ENCODE measurements around the gene AHI1.

DNA sequence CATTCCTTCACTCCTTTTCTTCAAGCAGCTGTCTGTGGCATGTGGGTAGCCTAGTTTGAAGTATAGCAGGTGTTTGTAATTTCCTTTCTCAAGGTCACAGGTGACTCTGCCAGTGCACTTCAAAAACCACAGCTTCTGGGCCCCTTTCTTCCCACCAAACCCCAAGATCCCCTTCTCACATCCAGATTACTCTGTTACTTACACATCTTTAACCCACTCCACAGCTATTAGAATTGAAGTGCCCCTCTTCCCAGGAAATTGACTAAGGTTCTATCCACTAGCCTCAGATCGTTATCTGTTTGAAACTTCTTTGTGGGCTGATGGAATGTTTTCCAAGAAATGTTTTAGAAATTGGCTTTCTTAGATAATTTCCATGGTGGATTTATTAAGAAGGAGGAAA lies 150.8 kb downstream of the AHI1 start:
- TF ChIP-seq, protein P1, sequence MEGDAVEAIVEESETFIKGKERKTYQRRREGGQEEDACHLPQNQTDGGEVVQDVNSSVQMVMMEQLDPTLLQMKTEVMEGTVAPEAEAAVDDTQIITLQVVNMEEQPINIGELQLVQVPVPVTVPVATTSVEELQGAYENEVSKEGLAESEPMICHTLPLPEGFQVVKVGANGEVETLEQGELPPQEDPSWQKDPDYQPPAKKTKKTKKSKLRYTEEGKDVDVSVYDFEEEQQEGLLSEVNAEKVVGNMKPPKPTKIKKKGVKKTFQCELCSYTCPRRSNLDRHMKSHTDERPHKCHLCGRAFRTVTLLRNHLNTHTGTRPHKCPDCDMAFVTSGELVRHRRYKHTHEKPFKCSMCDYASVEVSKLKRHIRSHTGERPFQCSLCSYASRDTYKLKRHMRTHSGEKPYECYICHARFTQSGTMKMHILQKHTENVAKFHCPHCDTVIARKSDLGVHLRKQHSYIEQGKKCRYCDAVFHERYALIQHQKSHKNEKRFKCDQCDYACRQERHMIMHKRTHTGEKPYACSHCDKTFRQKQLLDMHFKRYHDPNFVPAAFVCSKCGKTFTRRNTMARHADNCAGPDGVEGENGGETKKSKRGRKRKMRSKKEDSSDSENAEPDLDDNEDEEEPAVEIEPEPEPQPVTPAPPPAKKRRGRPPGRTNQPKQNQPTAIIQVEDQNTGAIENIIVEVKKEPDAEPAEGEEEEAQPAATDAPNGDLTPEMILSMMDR (IDR thresholded peaks at IDR 0.05) = no peak
- TF ChIP-seq EZH2 (IDR thresholded peaks at IDR 0.05; ENCODE audit: borderline replicate concordance, insufficient read depth, low read depth, low read length, poor library complexity, severe bottlenecking) = no peak

All from B cell (primary cell).